HepG2 (cell line): Measurements from ENCODE around the gene TFPI. TPM values are rescaled to one million over a fixed set of nuclear protein-coding genes. Genes with fewer than 3 reads are reported as not detected.

Experiments
- ATF7-NPFF ChIP-seq: sonication (generic); formaldehyde crosslinking; IDR thresholded peaks from 2 replicates; pipeline ENCODE4 v1.8.1; 2023; ENCODE audit warnings: mild to moderate bottlenecking, low read depth, missing genetic modification reagents, moderate library complexity
- GABPB1 ChIP-seq: IDR thresholded peaks from 2 replicates; pipeline ENCODE4 v1.6.1; 2016; ENCODE audit warnings: mild to moderate bottlenecking, missing genetic modification reagents, moderate library complexity, missing compliant biosample characterization
- MED13 ChIP-seq: sonication (generic); formaldehyde crosslinking; IDR thresholded peaks from 2 replicates; pipeline ENCODE4 v1.5.0; 2020; ENCODE audit warnings: missing genetic modification reagents
- NFKBIZ ChIP-seq: IDR thresholded peaks from 2 replicates; pipeline ENCODE4 v1.6.1; 2018; ENCODE audit warnings: missing genetic modification reagents, missing compliant biosample characterization
- NKX3-1 ChIP-seq: sonication (generic); formaldehyde crosslinking; IDR thresholded peaks from 2 replicates; pipeline ENCODE4 v1.5.0; 2020; ENCODE audit warnings: missing genetic modification reagents
- PHF8 ChIP-seq: sonication (generic); formaldehyde crosslinking; IDR thresholded peaks from 2 replicates; pipeline ENCODE4 v1.5.0; 2020; ENCODE audit warnings: missing genetic modification reagents
- RBFOX2 ChIP-seq: fragments of 200-400 bp; formaldehyde crosslinking; IDR thresholded peaks from 2 replicates; pipeline ENCODE4 v1.6.1; 2017; ENCODE audit warnings: low read depth, mild to moderate bottlenecking, low read length
- RFXAP ChIP-seq: sonication (generic); formaldehyde crosslinking; IDR thresholded peaks from 2 replicates; pipeline ENCODE4 v1.4.0; 2020; ENCODE audit warnings: missing genetic modification reagents, borderline replicate concordance
- SMAD9 ChIP-seq: sonication (generic); formaldehyde crosslinking; IDR thresholded peaks from 2 replicates; pipeline ENCODE4 v1.5.1; 2020; ENCODE audit warnings: mild to moderate bottlenecking, missing genetic modification reagents
- SMC3 ChIP-seq: IDR thresholded peaks from 2 replicates; pipeline ENCODE4 v1.6.1; 2011; ENCODE audit warnings: low read length, improper control_type of control experiment
- ZFP36 ChIP-seq: fragments of 150-350 bp; IDR thresholded peaks from 2 replicates; pipeline ENCODE4 v1.6.1; 2018; ENCODE audit warnings: borderline replicate concordance, low read length, low read depth; ENCODE audit not compliant: partially characterized antibody
- ZNF136 ChIP-seq: sonication (generic); formaldehyde crosslinking; IDR thresholded peaks from 2 replicates; pipeline ENCODE4 v1.8.1; 2022; ENCODE audit warnings: low read depth, mild to moderate bottlenecking, moderate library complexity, missing genetic modification reagents
- ZNF547 ChIP-seq: sonication (generic); formaldehyde crosslinking; IDR thresholded peaks from 2 replicates; pipeline ENCODE4 v1.5.1; 2020; ENCODE audit warnings: mild to moderate bottlenecking, missing genetic modification reagents
- polyA plus RNA-seq, 8 experiments: library from polyadenylated mRNA; depleted of rRNA in 3 of 8; stranded (reverse) in 7 of 8; unstranded in 1 of 8; fragments of >200 nt; fragmentation: Illumina TruSeq in 4 of 8; extraction: Trizol in 4 of 8; gene quantifications; 2 replicates each; pipeline versions ENCODE4 v1.2.1 to v1.2.3, GENCODE V29; 2011 to 2016; ENCODE audit warnings: low read depth in 4 of 8, missing spikeins in 1 of 8, mixed read lengths in 1 of 8; ENCODE audit not compliant: insufficient read depth in 1 of 8
- total RNA-seq, 5 experiments: library from RNA; depleted of rRNA; stranded (reverse); fragments of >200 nt; fragmentation: Illumina TruSeq; extraction: Trizol; gene quantifications; 2 replicates each; pipeline ENCODE4 v1.2.3, GENCODE V29; 2016; ENCODE audit warnings: low read depth in 1 of 5
- TF ChIP-seq, protein P1 (sequence below): sonication (generic); formaldehyde crosslinking; IDR thresholded peaks from 2 replicates; pipeline ENCODE4 v1.8.1; 2023; ENCODE audit warnings: missing genetic modification reagents, mild to moderate bottlenecking, borderline replicate concordance
- TF ChIP-seq, protein P2 (sequence below): sonication (generic); formaldehyde crosslinking; IDR thresholded peaks from 2 replicates; pipeline ENCODE4 v1.4.0; 2020; ENCODE audit warnings: low read depth, mild to moderate bottlenecking, missing genetic modification reagents
- TF ChIP-seq, protein P3 (sequence below): sonication (generic); formaldehyde crosslinking; conservative IDR thresholded peaks from 2 replicates; pipeline ENCODE4 v1.4.0; 2020; ENCODE audit warnings: missing genetic modification reagents
- TF ChIP-seq, protein P4 (sequence below): sonication (generic); formaldehyde crosslinking; IDR thresholded peaks from 2 replicates; pipeline ENCODE4 v1.4.0; 2020; ENCODE audit warnings: missing genetic modification reagents
- TF ChIP-seq, protein P5 (sequence below): IDR thresholded peaks from 2 replicates; pipeline ENCODE4 v1.6.1; 2012; ENCODE audit warnings: low read length, improper control_type of control experiment

Gene TFPI
- total and polyA plus RNA-seq, 2 of the 13 experiments (the other 11 are each of a cell fraction or from before 2014, with no cell fraction given), result 301 to 436 TPM

DNA sequence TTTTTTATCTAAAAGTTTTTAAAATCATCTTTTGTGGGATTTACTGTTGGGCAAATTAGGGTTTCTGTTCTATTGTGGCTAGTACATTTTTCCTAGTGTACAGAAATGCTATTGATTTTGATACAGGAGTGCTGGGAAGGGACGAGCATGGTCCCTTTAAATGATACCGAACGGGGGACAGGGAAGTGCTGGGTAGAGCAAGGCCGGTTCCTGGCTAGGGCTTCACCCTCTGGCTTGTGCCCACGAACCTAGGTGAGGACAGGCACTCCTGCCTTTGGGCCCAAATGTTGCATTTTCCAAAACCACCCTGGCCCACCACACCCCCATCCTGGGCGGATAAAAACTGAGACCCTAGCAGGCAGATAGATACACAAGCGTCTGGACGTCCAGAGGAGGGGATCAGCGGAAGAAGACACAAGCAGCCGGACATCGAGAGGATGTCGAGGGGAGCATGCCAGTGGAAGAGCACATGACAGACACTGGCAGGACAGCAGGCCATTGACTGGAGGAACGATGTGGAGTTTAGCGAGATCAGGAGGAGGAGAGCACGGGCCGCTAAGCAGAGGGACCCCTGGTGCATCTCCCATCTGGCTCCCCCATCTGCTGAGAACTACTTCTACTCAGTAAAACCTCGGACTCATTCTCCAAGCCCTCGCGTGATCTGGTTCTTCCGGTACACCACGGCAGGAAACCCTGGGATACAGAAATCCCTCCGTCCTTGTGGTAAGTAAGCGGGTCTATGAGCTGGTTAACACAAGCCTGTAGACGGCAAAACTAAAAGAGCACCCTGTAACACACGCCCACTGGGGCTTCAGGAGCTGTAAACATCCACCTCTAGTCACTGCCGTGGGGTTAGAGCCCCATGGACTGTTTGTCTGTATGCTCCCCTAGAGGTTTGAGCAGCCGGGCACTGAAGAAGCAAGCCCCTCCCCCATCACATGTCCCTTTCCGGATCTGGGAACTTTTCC, 92.7 kb downstream of the TFPI start (continued):
- TF ChIP-seq RFXAP (CRISPR knock-in tag) (peak; percentile 84; the same call in 1 of the 2 replicates), PHF8 (CRISPR knock-in tag) (peak; percentile 71), GABPB1 (CRISPR knock-in tag) (peak; percentile 94), ATF7-NPFF (peak; percentile 76), NKX3-1 (CRISPR knock-in tag) (no peak), MED13 (no peak), ZNF547 (CRISPR knock-in tag) (peak; percentile 91), SMC3 (no peak), ZFP36 (no peak), ZNF136 (CRISPR knock-in tag) (0 out of 2 replicates have a peak, but pooled peaks have one; percentile 75), SMAD9 (CRISPR knock-in tag) (peak; percentile 87; the same call in 1 of the 2 replicates), RBFOX2 (peak; percentile 33; the same call in 1 of the 2 replicates), NFKBIZ (CRISPR knock-in tag) (peak; percentile 85)
- TF ChIP-seq, protein P1, sequence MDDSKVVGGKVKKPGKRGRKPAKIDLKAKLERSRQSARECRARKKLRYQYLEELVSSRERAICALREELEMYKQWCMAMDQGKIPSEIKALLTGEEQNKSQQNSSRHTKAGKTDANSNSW (CRISPR knock-in tag), result peak; percentile 68; the same call in 1 of the 2 replicates
- TF ChIP-seq, protein P2, sequence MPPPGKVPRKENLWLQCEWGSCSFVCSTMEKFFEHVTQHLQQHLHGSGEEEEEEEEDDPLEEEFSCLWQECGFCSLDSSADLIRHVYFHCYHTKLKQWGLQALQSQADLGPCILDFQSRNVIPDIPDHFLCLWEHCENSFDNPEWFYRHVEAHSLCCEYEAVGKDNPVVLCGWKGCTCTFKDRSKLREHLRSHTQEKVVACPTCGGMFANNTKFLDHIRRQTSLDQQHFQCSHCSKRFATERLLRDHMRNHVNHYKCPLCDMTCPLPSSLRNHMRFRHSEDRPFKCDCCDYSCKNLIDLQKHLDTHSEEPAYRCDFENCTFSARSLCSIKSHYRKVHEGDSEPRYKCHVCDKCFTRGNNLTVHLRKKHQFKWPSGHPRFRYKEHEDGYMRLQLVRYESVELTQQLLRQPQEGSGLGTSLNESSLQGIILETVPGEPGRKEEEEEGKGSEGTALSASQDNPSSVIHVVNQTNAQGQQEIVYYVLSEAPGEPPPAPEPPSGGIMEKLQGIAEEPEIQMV (CRISPR knock-in tag), result peak; percentile 69; the same call in 1 of the 2 replicates
- TF ChIP-seq, protein P3, sequence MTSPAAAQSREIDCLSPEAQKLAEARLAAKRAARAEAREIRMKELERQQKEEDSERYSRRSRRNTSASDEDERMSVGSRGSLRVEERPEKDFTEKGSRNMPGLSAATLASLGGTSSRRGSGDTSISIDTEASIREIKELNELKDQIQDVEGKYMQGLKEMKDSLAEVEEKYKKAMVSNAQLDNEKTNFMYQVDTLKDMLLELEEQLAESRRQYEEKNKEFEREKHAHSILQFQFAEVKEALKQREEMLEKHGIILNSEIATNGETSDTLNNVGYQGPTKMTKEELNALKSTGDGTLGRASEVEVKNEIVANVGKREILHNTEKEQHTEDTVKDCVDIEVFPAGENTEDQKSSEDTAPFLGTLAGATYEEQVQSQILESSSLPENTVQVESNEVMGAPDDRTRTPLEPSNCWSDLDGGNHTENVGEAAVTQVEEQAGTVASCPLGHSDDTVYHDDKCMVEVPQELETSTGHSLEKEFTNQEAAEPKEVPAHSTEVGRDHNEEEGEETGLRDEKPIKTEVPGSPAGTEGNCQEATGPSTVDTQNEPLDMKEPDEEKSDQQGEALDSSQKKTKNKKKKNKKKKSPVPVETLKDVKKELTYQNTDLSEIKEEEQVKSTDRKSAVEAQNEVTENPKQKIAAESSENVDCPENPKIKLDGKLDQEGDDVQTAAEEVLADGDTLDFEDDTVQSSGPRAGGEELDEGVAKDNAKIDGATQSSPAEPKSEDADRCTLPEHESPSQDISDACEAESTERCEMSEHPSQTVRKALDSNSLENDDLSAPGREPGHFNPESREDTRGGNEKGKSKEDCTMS (CRISPR knock-in tag), result no peak
- TF ChIP-seq, protein P4, sequence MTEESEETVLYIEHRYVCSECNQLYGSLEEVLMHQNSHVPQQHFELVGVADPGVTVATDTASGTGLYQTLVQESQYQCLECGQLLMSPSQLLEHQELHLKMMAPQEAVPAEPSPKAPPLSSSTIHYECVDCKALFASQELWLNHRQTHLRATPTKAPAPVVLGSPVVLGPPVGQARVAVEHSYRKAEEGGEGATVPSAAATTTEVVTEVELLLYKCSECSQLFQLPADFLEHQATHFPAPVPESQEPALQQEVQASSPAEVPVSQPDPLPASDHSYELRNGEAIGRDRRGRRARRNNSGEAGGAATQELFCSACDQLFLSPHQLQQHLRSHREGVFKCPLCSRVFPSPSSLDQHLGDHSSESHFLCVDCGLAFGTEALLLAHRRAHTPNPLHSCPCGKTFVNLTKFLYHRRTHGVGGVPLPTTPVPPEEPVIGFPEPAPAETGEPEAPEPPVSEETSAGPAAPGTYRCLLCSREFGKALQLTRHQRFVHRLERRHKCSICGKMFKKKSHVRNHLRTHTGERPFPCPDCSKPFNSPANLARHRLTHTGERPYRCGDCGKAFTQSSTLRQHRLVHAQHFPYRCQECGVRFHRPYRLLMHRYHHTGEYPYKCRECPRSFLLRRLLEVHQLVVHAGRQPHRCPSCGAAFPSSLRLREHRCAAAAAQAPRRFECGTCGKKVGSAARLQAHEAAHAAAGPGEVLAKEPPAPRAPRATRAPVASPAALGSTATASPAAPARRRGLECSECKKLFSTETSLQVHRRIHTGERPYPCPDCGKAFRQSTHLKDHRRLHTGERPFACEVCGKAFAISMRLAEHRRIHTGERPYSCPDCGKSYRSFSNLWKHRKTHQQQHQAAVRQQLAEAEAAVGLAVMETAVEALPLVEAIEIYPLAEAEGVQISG (CRISPR knock-in tag), result peak; percentile 88
- TF ChIP-seq, protein P5, sequence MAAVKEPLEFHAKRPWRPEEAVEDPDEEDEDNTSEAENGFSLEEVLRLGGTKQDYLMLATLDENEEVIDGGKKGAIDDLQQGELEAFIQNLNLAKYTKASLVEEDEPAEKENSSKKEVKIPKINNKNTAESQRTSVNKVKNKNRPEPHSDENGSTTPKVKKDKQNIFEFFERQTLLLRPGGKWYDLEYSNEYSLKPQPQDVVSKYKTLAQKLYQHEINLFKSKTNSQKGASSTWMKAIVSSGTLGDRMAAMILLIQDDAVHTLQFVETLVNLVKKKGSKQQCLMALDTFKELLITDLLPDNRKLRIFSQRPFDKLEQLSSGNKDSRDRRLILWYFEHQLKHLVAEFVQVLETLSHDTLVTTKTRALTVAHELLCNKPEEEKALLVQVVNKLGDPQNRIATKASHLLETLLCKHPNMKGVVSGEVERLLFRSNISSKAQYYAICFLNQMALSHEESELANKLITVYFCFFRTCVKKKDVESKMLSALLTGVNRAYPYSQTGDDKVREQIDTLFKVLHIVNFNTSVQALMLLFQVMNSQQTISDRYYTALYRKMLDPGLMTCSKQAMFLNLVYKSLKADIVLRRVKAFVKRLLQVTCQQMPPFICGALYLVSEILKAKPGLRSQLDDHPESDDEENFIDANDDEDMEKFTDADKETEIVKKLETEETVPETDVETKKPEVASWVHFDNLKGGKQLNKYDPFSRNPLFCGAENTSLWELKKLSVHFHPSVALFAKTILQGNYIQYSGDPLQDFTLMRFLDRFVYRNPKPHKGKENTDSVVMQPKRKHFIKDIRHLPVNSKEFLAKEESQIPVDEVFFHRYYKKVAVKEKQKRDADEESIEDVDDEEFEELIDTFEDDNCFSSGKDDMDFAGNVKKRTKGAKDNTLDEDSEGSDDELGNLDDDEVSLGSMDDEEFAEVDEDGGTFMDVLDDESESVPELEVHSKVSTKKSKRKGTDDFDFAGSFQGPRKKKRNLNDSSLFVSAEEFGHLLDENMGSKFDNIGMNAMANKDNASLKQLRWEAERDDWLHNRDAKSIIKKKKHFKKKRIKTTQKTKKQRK, result no peak
